Measurements from ENCODE around the gene STK10.
A peak's percentile ranks its signal among the peaks of the same experiment; 100 is the strongest.

Gene STK10

DNA sequence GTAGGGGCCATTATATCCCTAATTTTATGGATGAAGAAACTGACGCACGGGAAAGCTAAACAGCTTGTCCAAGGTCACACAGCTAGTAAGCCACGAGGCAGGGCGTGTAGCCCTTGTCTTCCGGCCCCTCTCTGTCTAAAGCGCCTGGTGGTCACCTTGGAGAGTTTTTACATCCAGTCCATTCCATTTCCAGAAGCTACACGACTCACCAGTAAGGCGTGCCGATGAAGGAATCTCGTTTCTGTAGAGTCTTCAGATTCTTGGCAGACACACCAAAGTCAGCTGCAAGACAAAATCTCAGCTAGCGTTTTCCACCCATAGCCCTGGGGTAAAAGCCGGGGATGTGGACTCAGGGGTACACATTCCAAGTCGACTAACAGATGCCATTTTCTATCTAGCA is 80.5 kb downstream of the STK10 start:
- DNase-seq (ENCODE audit: low read depth), result no peak

DNA sequence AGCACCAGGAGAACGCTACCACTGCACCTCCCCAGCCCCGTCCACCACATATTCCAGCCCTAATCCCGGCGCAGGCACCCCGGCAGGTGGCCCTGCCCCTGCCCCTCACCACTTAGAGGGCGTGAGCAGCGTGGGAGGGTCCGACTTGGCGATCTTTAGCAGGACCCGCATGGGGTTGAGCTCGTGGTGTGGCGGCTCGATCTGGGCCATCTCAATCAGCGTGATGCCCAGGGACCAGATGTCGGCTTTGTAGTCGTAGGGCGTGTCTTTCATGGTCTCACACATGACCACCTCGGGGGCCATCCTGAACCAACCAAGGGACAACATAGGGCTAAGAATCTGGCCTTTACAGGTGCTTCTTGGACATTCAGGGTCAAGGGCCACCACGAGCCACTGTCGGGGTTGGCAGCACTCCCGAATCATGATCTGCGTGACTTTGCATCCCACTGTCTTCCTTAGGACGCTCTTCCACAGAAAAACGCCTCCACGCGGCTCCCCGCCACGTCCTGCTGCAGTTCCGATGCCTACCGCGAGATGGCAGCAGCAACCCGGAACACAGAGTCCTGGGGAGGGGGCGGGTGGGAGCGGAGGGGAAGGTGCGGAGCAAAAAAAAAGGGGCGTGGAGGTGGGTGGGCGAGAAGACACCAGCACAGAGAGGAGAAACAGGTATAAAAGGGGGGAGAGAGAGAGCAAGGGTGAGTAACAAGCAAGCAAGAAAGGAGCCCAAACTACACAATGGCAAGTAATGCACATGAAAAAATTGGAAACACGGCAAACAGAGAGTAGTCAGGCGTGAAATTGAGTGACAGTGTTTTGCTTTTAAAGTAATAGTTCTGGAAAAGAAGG is 81.3 kb downstream of the STK10 start:
- peak; percentile 67 for DNase-seq (ENCODE audit: low read depth)

DNA sequence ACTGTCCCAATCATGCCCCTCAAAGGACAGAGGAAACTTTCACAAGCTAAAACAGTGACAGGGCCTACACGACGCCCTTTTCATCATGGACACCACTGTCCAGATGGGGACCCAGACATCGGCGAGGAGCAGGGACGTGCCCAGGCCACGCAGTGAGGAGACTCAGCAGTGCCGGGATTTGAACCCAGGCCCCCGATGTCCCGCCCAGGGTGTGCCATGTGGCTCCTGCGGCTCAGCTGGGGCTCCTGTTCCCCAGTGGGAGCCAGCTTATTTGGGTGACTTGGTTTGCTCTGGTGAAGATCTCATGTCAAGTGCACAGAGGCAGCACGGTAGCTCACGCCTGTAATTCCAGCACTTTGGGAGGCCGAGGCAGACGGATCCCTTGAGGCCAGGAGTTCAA is 82.2 kb downstream of the STK10 start:
- no peak for DNase-seq (ENCODE audit: low read depth)

DNA sequence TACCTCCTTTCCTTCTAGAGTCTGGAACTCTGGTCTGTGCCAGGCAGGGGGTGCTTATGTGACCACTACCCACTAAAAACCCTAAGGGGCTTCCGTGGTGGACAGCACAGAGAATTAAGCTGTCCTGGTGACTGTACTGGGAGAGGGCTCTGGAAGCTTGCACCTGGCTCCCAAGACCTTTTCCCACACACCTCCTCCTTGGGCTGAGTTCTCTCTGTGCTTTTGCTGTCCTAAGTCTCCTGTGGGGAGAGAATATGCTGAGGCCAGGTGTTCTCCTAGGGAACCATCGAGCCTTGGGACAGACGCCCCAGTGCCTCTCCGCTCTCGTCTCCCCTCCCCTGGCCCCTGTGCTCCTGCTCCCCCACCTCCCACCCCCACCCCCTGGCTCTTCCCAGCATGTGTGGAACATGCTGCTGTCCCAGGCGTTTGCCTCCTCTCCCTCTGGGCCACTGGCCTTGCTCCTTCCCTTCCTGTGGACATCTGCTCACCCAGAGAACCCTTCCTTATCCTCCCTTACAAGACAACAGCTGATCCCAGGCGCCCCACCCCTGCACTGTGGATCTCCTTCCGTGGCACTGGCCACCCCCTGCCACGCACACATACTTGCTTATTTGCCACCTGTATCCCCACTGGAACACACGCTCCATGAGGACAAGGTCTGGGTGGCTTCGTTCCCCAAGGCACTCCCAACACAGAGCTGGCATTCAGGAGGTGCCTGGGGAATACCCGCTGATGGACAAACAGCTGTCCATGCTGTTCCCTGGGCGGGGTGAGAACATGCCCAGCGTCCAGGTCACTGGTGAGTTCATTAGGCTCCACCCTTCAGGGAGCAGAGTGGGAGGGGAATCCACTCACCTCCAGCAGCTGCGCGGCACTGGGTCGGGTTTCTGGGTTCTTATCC is 83.0 kb downstream of the STK10 start:
- no peak for DNase-seq (ENCODE audit: low read depth)

DNA sequence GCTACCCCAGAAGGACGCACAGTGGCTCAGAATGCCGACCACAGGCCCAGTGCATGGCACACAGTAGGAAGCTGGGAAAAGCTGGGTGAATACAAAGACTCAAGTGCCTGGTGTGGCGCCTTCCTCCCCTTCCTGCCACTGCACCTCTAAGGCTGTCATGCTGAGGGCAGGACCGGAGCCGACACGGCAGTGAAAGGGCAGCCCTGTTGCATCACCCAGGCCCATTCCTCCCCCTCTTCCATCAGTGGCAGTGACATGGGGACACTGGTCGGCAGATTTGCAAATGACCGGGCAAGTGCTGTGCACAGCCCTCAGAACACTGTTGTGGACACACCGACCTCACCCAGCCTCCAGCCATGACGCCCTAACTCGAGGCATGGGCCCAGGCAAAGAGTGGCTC is 84.0 kb downstream of the STK10 start:
- DNase-seq (ENCODE audit: low read depth), result no peak

DNA sequence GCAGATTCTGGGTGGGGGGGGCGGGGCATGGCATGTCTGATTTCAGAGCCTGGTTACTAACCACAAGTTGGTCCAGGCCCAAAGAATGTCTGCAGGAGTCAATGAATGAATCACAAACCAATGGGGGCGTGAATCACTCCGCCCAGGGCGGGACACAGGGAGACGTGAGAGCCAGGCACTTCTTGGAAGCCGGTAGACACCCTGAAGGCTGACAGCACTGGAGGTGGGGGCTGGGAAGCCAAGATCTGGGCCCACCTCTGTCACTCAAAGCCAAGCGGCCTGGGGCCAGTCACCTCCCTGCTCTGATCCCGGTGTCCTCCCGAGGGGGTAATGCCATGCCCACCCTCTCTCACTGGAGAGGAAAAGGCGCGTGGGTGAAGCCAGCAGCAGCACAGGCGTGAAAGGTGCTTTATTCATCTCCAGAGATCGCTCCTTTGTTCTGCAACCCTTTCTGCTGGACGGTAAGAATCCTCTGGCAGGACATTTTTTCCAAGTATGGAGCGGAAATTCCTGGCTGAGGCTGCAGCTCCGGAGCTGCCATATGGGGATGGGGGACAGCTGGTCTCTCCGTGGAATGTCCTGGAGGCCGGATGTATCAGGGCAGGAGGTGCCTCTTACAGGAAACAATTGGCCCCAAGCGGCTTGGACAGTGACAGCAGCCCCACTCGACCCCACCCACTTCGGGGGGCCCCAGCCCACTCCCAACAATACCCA is 85.0 kb downstream of the STK10 start:
- no peak for DNase-seq (ENCODE audit: low read depth)

DNA sequence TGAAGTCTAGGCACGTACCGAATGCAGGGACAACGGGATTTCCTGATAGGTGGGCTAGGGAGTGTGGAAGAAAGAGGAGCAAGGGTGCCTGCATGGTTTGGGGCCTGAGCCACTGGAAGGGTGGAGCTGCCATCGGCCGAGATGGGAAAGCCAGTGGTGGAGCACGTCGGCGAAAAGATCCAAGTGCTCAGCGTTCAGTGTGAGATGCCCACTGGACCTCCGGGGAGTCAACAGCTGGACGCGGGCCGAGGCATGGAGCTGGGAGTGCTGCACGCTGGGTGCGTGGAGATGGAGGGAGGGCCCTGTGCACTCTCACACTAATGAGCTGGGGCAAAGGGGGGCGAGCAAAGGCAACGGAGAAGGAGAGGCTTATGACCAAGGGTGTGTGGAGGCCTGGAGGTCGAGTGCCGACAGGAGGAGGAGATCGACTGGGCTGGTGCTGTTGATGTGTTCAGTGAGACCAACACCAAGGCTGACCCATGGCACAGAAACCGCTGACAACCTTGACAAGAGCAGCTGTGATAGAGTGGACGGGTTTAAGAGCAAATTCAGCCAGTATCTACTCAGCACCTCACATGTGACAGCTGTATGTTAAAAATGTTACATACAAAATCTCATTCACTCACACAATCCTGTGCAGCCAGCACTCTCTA is 85.7 kb downstream of the STK10 start:
- no peak for DNase-seq (ENCODE audit: low read depth)

DNA sequence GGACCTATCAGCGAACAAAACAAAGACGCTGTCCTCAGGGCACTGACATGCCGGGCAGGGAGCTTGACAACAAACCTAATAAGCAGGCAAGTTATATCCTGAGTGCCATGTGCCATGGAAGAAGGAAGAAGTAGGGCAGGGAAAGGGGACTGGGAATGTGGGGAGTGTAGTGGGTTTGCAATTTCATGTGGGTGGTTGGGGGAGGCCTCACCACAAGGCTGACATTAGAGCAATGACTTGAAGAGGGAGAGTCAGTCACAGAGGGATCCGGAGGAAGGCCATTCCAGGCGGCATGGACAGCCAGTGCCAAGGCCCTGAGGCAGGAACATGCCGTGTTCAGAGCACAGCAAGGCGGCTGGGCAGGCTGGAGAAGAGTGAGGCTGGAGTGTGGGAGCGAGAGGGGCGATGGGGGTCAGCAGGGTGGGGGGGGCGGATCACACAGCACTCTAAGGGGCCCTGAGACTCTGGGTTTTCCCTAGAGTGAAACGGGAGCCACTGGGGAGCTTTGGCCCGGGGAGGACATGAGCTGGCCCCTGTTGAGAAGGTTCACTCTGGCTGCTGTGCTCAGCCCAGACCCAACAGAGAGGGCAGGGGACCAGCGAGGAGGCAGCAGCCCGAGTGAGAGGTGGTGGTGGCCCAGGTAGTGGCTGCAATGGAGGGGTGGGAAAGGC is 86.3 kb downstream of the STK10 start:
- DNase-seq (ENCODE audit: low read depth), result no peak

DNA sequence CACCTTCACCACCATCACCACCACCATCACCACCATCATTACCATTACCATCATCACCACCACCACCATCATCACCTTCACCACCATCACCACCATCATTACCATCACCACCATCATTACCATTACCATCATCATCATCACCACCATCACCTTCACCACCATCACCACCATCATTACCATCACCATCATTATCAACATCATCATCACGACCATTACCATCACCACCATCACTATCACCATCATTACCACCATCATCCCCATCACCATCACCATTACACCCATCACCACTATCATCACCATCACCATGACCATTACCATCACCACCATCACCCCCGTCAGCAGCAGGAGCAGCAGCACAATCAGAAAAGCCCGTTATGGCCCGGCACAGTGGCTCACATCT is 89.1 kb downstream of the STK10 start:
- DNase-seq (ENCODE audit: low read depth), result no peak

DNA sequence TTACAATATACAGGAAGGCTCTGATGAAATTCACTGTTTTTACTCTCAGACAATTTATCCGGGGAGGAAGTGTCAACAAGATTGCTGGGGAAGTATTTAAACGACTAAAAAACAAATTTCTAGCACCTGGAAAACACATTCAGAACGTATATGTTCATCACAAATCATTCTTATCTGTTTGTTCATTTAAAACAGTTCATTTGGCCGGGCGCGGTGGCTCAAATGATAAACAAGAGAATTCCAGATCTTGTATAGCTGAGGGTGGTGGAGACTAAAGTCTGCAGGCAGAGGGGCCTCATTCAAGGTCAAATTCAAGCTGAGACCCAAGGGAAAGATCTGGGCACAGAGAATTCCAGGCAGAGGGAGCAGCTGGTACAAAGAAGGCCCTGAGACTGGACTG is 90.0 kb downstream of the STK10 start:
- no peak for DNase-seq (ENCODE audit: low read depth)

DNA sequence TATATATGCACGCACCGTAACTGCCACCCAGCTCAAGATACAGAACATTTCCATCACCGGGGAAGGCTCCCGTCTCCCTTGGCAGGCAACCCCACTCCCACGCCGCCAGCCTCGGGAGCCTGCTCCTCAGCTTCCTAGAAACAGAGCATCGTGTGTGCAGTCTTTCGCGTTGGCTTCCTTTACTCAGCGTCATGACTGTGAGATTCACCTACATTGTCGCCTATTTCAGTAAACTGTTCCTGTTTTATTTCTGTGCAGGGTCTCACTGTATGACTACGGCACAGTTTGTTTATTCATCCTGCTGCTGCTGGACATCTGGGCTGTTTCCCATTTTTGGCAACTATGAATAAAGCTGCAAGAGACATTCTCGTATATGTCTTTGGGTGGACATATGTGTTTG is 90.7 kb downstream of the STK10 start:
- DNase-seq (ENCODE audit: low read depth), result no peak

DNA sequence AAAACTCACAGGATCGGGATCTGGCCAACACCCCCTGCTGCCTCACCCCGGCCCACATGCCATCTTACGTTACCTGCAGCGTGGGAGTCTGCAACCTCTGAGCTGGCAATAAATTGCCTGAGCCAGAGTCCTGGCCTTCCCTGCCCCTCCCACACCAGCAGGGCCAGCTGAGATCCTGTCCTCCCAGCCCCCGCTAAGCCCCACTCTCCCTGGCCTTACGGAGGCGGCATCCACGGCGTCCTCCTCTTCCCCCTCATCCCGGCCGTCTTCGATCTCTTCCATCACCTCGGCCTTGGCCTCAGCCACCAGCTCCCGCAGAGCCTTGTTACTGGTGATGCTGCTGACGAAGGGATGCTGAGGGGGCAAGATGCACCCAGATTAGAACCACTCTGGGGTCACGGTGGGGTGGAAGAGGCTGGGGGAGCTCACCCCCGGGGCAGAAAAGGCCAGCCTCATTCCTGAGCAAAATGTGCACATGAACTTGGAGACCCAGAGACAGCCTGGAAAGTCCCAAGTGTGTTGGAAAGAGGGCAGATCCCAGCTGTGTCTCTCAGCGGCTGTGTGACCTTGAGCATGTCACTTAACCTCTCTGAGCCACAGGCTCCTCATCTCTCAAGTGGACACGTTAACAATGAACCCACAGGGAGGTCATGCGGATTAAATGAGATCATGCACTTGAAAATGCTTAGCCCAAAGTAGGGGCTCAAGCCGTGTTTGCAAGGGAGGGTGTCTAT is 91.7 kb downstream of the STK10 start:
- no peak for DNase-seq (ENCODE audit: low read depth)

DNA sequence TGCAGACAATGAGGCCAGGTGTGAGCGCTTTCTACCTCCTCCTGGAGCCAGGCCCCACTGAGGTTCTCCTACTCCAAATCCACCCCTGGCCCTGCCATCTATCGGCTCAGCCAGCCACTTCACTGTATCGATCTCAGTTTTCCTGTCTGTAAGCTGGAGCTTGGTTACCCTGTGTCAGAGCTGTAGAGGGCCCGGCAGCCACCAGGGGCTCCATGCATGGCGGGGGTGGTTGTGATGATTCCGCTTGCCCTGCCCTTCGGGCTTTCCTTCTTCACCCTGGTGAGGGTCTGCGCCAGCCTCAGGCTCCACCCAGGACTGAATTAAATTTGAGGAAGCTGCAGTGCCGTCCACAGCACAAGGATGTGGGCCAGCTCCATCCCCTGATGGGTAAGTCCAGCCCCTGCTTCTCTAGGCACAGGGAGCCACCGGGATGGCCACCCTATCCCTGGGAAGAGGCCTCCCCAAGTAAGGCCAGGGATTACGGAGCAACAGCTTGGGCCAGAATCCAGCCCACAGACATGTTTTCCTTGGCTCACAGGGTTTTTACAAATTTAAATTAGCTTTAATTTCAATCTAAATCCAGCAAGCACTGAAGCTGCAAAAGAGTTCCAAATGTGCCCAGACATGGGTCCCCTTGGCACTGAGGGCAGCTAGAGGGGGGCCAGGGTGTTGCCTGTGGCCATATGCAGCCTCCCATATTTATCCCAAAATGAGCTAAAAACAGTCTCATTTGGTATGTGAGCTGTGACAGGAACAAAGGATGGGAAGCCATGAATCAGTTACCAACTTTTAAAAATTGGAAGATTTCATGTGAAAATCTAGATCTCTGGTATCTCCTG is 92.4 kb downstream of the STK10 start:
- no peak for DNase-seq (ENCODE audit: low read depth)

DNA sequence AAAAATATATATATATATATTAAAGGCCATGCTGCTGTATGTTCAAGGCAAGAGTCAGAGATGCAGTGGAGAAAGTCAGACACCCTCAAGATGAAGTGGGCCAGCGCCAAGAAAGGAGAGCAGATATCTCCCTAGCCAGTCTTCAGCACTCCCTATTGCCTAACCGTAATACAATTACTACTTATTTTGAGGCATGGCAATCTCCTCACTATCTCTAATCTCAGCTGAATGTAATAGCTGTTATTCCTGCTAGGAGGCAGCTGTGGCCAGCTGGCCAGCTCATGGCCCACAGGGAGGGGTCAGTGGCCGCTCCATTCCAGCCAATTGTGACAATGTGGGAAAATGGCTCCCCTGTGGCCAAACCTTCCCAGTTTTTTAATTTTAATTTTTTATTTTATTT is 94.1 kb downstream of the STK10 start:
- DNase-seq (ENCODE audit: low read depth), result no peak

DNA sequence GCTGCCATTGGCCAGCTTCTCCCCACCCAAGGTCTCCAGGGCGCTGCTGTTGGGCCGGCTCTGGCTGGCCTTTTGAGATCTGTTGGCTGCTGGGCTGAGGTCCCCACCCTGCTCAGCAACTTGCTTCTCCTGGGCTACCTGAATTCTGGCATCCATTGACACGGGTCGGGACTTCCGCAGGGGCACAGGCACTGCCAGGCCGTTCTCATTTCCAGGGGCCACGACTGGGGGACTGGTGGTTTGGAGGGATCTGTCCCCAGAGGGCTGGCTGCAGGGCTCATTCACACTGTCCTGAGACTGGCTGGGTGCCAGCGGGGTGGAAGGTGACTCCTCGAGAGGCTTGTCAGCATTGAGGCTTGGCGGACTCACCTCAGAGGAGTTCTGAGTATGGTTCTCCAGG is 94.5 kb downstream of the STK10 start:
- no peak for DNase-seq (ENCODE audit: low read depth)

DNA sequence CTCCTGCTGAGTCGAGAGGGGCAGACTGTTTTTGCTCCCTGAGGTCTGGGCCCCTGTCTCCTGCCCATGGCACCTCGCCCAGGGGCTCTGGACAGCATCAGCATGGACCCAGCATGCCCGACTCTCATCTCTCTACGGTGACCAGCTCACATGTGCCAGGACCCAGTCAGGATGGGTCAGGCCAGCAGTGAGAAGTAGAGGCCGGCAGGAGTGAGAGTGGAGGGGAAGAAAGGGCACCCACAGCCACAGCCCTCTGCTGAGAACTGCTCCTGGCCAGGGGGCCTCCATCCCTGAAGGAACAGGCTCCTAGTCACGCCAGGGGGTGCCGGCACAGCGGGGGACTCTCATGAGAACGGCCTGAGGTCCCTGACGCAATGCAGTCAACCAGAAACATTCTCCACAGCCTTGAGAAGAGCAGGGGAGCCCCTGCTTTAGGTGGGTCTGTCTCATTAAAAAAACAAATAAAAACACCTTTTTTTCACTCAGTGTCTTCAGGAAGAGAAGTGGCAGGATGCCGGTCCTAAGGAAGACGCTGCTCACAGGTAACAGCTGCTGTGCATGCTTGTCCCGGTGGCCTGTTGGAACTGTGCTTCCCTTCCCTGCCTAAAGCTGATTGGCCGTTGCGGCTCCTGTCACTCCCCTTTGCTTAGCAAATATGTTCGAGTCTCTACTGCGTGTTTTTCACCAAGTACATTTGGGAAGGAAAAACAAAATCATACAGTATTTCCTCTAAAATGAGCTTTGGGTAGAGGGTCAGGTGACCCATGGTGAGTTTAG is 95.9 kb downstream of the STK10 start:
- no peak for DNase-seq (ENCODE audit: low read depth)

DNA sequence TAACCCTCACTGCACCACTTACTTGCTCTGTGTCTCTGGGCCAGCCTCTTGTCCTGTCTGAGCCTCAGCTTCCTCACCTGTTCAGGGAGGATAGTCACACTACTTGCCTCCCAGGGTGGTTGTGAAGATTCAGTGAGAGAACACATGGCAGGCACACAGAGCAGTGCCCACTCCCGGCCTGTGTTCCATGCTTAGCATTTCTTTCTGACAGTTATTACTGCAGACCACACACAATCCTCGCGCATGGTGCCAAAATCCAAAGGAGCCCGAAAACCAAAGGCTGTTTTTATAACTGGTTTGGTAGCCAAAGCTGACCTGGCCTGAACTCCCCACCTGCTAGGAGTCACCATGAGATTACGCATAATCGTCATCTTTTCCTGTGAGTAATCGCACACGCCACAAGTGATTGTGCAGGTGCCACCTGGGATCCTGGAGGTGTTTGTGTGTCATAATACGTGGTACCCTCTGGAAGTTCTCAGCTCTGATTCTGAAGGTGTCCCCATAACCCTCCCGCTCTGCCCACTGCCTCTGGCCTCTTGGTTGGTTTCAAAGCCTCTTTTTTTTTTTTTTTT is 97.0 kb downstream of the STK10 start:
- DNase-seq (ENCODE audit: low read depth), result no peak

DNA sequence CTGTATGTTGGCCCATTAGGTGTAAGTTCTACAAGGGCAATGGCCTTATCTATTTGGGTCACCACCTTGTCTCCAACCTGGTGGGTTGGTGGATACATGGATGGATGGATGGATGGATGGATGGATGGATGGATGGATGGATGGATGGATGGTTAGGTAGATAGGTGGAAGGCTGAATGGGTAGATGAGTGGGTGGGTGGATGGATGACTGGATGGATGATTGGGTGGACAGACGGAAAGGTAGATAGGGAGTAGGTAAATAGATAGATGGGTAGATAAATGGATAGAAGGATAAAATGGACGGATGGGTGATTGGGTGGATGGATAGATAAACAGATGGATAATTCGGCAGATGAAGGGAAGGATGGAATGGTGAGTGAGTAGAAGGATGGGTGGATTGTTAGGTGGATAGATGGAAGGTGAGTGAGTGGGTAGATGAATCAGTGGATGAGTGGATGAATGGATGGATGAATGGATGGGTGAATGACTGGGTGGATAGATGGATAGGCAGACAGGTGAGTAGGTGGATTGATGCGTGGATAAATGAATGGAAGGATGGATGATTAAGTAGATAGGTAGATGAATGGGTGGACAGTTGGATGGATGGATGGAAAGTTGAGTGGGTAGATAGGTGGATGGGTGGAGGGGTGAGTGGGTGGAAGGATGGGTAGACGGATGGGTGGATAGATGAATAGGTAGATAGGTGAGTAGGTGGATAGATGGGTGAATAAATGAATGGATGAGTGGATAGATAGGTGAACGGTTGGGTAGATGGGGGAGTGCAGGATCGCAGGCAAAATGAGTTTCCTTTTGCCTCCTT is 98.5 kb downstream of the STK10 start:
- no peak for DNase-seq (ENCODE audit: low read depth)
